ENCODE data around the gene PPARA.
"Not testable (repeated sequence)": the region's sequence is repeated elsewhere in the genome, so short reads cannot be mapped to it uniquely, and the experiment has no call there.

PPARA gene

GRCh38 chr22:46178755-46179505, 28.6 kb downstream of the PPARA start:
- H3K27ac Mint-ChIP-seq = no peak overlapping the region
- no peaks in the 10 kb centered on the region for H3K27me3 Mint-ChIP-seq
- H3K9me3 Mint-ChIP-seq = peaks cover 27% of the 10 kb centered on the region
- peaks cover 60% of the 10 kb centered on the region for H3K36me3 Mint-ChIP-seq (ENCODE audit: low read depth)
- no peak overlapping the region for H3K4me3 Mint-ChIP-seq
- peaks cover 3% of the 10 kb centered on the region for H3K4me1 Mint-ChIP-seq (ENCODE audit: low read depth)

GRCh38 chr22:46179748-46180147, 29.4 kb downstream of the PPARA start:
- Mint-ChIP-seq H3K27me3 (no peaks in the 10 kb centered on the region), H3K27ac (no peak overlapping the region), H3K9me3 (peaks cover 27% of the 10 kb centered on the region), H3K36me3 (ENCODE audit: low read depth) (peaks cover 63% of the 10 kb centered on the region), H3K4me1 (ENCODE audit: low read depth) (peaks cover 3% of the 10 kb centered on the region), H3K4me3 (no peak overlapping the region)

GRCh38 chr22:46180370-46181137, 30.2 kb downstream of the PPARA start:
- Mint-ChIP-seq H3K9me3 (peaks cover 27% of the 10 kb centered on the region), H3K4me3 (no peak overlapping the region), H3K36me3 (ENCODE audit: low read depth) (peaks cover 67% of the 10 kb centered on the region), H3K4me1 (ENCODE audit: low read depth) (peaks cover 3% of the 10 kb centered on the region), H3K27me3 (no peaks in the 10 kb centered on the region), H3K27ac (no peak overlapping the region)

GRCh38 chr22:46183733-46184132, 33.4 kb downstream of the PPARA start:
- H3K9me3 Mint-ChIP-seq = peaks cover 22% of the 10 kb centered on the region
- H3K27me3 Mint-ChIP-seq = no peaks in the 10 kb centered on the region
- H3K27ac Mint-ChIP-seq = no peak overlapping the region
- no peaks in the 10 kb centered on the region for H3K4me1 Mint-ChIP-seq (ENCODE audit: low read depth)
- peaks cover 50% of the 10 kb centered on the region for H3K36me3 Mint-ChIP-seq (ENCODE audit: low read depth)
- H3K4me3 Mint-ChIP-seq = no peak overlapping the region

- Mint-ChIP-seq H3K36me3 (ENCODE audit: low read depth) (peaks cover 43% of the 10 kb centered on the region), H3K4me1 (ENCODE audit: low read depth) (no peaks in the 10 kb centered on the region), H3K4me3 (no peak overlapping the region), H3K27me3 (no peaks in the 10 kb centered on the region), H3K27ac (no peak overlapping the region), H3K9me3 (peaks cover 12% of the 10 kb centered on the region)
Observed at GRCh38 chr22:46185283-46185682, 35.0 kb downstream of the PPARA start.

- Mint-ChIP-seq H3K4me1 (ENCODE audit: low read depth) (no peaks in the 10 kb centered on the region), H3K27me3 (no peaks in the 10 kb centered on the region), H3K36me3 (ENCODE audit: low read depth) (peaks cover 33% of the 10 kb centered on the region), H3K4me3 (no peak overlapping the region), H3K9me3 (no peaks in the 10 kb centered on the region), H3K27ac (no peak overlapping the region)
Observed at GRCh38 chr22:46187862-46188261, 37.5 kb downstream of the PPARA start.

- no peaks in the 10 kb centered on the region for H3K27me3 Mint-ChIP-seq
- H3K27ac Mint-ChIP-seq = no peak overlapping the region
- H3K36me3 Mint-ChIP-seq (ENCODE audit: low read depth) = peaks cover 15% of the 10 kb centered on the region
- H3K4me3 Mint-ChIP-seq = no peak overlapping the region
- H3K9me3 Mint-ChIP-seq = no peaks in the 10 kb centered on the region
- H3K4me1 Mint-ChIP-seq (ENCODE audit: low read depth) = peaks cover 5% of the 10 kb centered on the region
Observed at GRCh38 chr22:46192210-46192993, 42.1 kb downstream of the PPARA start.

- Mint-ChIP-seq H3K9me3 (no peaks in the 10 kb centered on the region), H3K27me3 (no peaks in the 10 kb centered on the region), H3K4me3 (no peak overlapping the region), H3K4me1 (ENCODE audit: low read depth) (peaks cover 5% of the 10 kb centered on the region), H3K36me3 (ENCODE audit: low read depth) (peaks cover 11% of the 10 kb centered on the region), H3K27ac (no peak overlapping the region)
Observed at GRCh38 chr22:46193898-46194310, 43.6 kb downstream of the PPARA start.

- no peaks in the 10 kb centered on the region for H3K27me3 Mint-ChIP-seq
- no peak overlapping the region for H3K4me3 Mint-ChIP-seq
Observed at GRCh38 chr22:46195487-46196165, 45.3 kb downstream of the PPARA start.

GRCh38 chr22:46196278-46196677, 46.0 kb downstream of the PPARA start:
- no peaks in the 10 kb centered on the region for H3K9me3 Mint-ChIP-seq
- no peak overlapping the region for H3K27ac Mint-ChIP-seq
- no peaks in the 10 kb centered on the region for H3K27me3 Mint-ChIP-seq
- H3K4me1 Mint-ChIP-seq (ENCODE audit: low read depth) = peaks cover 5% of the 10 kb centered on the region
- no peak overlapping the region for H3K4me3 Mint-ChIP-seq
- H3K36me3 Mint-ChIP-seq (ENCODE audit: low read depth) = peaks cover 7% of the 10 kb centered on the region

More at GRCh38 chr22:46195487-46196165, 45.3 kb downstream of the PPARA start:
- Mint-ChIP-seq H3K27ac (no peak overlapping the region), H3K4me1 (ENCODE audit: low read depth) (peaks cover 5% of the 10 kb centered on the region), H3K9me3 (no peaks in the 10 kb centered on the region), H3K36me3 (ENCODE audit: low read depth) (peaks cover 7% of the 10 kb centered on the region)

- Mint-ChIP-seq H3K36me3 (ENCODE audit: low read depth) (peaks cover 3% of the 10 kb centered on the region), H3K27ac (no peak overlapping the region), H3K9me3 (no peaks in the 10 kb centered on the region), H3K4me1 (ENCODE audit: low read depth) (peaks cover 5% of the 10 kb centered on the region), H3K4me3 (no peak overlapping the region), H3K27me3 (no peaks in the 10 kb centered on the region)
Observed at GRCh38 chr22:46198274-46198673, 47.9 kb downstream of the PPARA start.

- not testable (repeated sequence) for H3K36me3 Mint-ChIP-seq (ENCODE audit: low read depth); H3K27ac Mint-ChIP-seq; H3K4me1 Mint-ChIP-seq (ENCODE audit: low read depth); H3K27me3 Mint-ChIP-seq; H3K9me3 Mint-ChIP-seq; H3K4me3 Mint-ChIP-seq
Observed at GRCh38 chr22:46198806-46199205, 48.5 kb downstream of the PPARA start.

GRCh38 chr22:46201059-46201757, 50.9 kb downstream of the PPARA start:
- H3K4me3 Mint-ChIP-seq = no peak overlapping the region
- H3K27me3 Mint-ChIP-seq = no peaks in the 10 kb centered on the region
- peaks cover 19% of the 10 kb centered on the region for H3K36me3 Mint-ChIP-seq (ENCODE audit: low read depth)
- no peaks in the 10 kb centered on the region for H3K9me3 Mint-ChIP-seq
- peaks cover 4% of the 10 kb centered on the region for H3K4me1 Mint-ChIP-seq (ENCODE audit: low read depth)
- H3K27ac Mint-ChIP-seq = no peak overlapping the region

Data from stimulated activated naive CD8-positive, alpha-beta T cell treated with anti-CD3 and anti-CD28 coated beads, Interleukin-15, Interleukin-2, amounts not matched to agents 100 ng/mL and 50 ng/mL, for 24 hours (primary cell).